Measurements from ENCODE around the gene SNX18. TPM values are rescaled to one million over a fixed set of nuclear protein-coding genes. Genes with fewer than 3 reads are reported as not detected.

The SNX18 gene
- total and polyA plus RNA-seq, 2 donors (not counting 1 experiment from before 2014, with no cell fraction given), result 10.6 to 31.6 TPM

- 84% methylated on average over 4 of the region's 5 CpGs for WGBS (ENCODE audit: insufficient coverage)
- Histone ChIP-seq H3K4me3 (ENCODE audit: control extremely low read depth in 1 of 5, extremely low read depth in 1 of 5, insufficient read depth in 1 of 5, low read depth in 2 of 5, low read length in 4 of 5) (no peak overlapping the region), H4K20me1 (ENCODE audit: control insufficient read depth, insufficient read depth, low read length, poor library complexity, severe bottlenecking) (no peaks in the 10 kb centered on the region), H3K27me3 (replicated peaks in 1 of 4; ENCODE audit: control extremely low read depth in 1 of 4, control insufficient read depth in 3 of 4, insufficient read depth in 4 of 4, low read length in 3 of 4) (no peaks in the 10 kb centered on the region), H3K4me1 (ENCODE audit: control insufficient read depth in 2 of 2, insufficient read depth in 2 of 2, low read length in 2 of 2) (no peaks in the 10 kb centered on the region), H3K9me3 (ENCODE audit: control extremely low read depth in 1 of 3, control insufficient read depth in 2 of 3, insufficient read depth in 1 of 3, low read length in 2 of 3) (no peaks in the 10 kb centered on the region), H3K27ac (ENCODE audit: low read length in 2 of 2) (no peak overlapping the region), H3K9ac (ENCODE audit: low read length) (no peak overlapping the region), H3K36me3 (replicated peaks in 1 of 2; ENCODE audit: control extremely low read depth in 1 of 2, control insufficient read depth in 1 of 2, extremely low read depth in 1 of 2, insufficient read depth in 2 of 2, low read length in 1 of 2) (no peaks in the 10 kb centered on the region), H3K4me2 (replicated peaks; ENCODE audit: low read depth, low read length, poor library complexity, severe bottlenecking) (no peak overlapping the region), H3K79me2 (ENCODE audit: control insufficient read depth, insufficient read depth, low read length) (no peaks in the 10 kb centered on the region), H2AFZ (ENCODE audit: insufficient read depth, low read depth, low read length, poor library complexity, severe bottlenecking) (no peak overlapping the region)
- Mint-ChIP-seq H3K9me3 (ENCODE audit: insufficient read depth) (no peaks in the 10 kb centered on the region), H3K4me1 (no peaks in the 10 kb centered on the region), H3K27me3 (no peaks in the 10 kb centered on the region), H3K27ac (no peak overlapping the region), H3K4me3 (no peak overlapping the region)
- DNase-seq (no peak), ATAC-seq (ENCODE audit: low read depth) (no peak)
- intact Hi-C loops (cut with micrococcal nuclease), result no loop called here
- ChIA-PET POLR2A (no interaction called here), CTCF (no interaction called here)
- TF ChIP-seq CTCF (IDR thresholded peaks at IDR 0.05), result no peak
- no peak for TF ChIP-seq EZH2 (IDR thresholded peaks at IDR 0.05; ENCODE audit: borderline replicate concordance, insufficient read depth, low read depth, low read length, poor library complexity, severe bottlenecking)
Measured at GRCh38 chr5:54570916-54571315, 53.4 kb downstream of the SNX18 start.

- Histone ChIP-seq H3K36me3 (replicated peaks in 1 of 2; ENCODE audit: control extremely low read depth in 1 of 2, control insufficient read depth in 1 of 2, extremely low read depth in 1 of 2, insufficient read depth in 2 of 2, low read length in 1 of 2) (no peaks in the 10 kb centered on the region), H3K4me1 (ENCODE audit: control insufficient read depth in 2 of 2, insufficient read depth in 2 of 2, low read length in 2 of 2) (no peaks in the 10 kb centered on the region), H3K27me3 (replicated peaks in 1 of 4; ENCODE audit: control extremely low read depth in 1 of 4, control insufficient read depth in 3 of 4, insufficient read depth in 4 of 4, low read length in 3 of 4) (no peaks in the 10 kb centered on the region), H3K4me3 (ENCODE audit: control extremely low read depth in 1 of 5, extremely low read depth in 1 of 5, insufficient read depth in 1 of 5, low read depth in 2 of 5, low read length in 4 of 5) (no peak overlapping the region), H2AFZ (ENCODE audit: insufficient read depth, low read depth, low read length, poor library complexity, severe bottlenecking) (no peak overlapping the region), H3K27ac (ENCODE audit: low read length in 2 of 2) (no peak overlapping the region), H3K79me2 (ENCODE audit: control insufficient read depth, insufficient read depth, low read length) (no peaks in the 10 kb centered on the region), H3K9ac (ENCODE audit: low read length) (no peak overlapping the region), H4K20me1 (ENCODE audit: control insufficient read depth, insufficient read depth, low read length, poor library complexity, severe bottlenecking) (no peaks in the 10 kb centered on the region), H3K4me2 (replicated peaks; ENCODE audit: low read depth, low read length, poor library complexity, severe bottlenecking) (no peak overlapping the region), H3K9me3 (ENCODE audit: control extremely low read depth in 1 of 3, control insufficient read depth in 2 of 3, insufficient read depth in 1 of 3, low read length in 2 of 3) (no peaks in the 10 kb centered on the region)
- Mint-ChIP-seq H3K27ac (no peak overlapping the region), H3K27me3 (no peaks in the 10 kb centered on the region), H3K9me3 (ENCODE audit: insufficient read depth) (no peaks in the 10 kb centered on the region), H3K4me3 (no peak overlapping the region), H3K4me1 (no peaks in the 10 kb centered on the region)
- no CpG with 5 or more reads among the region's 5 CpGs for WGBS (ENCODE audit: insufficient coverage)
- ChIA-PET CTCF (no interaction called here), POLR2A (no interaction called here)
- ATAC-seq (ENCODE audit: low read depth) (no peak), DNase-seq (no peak)
- intact Hi-C loops (cut with micrococcal nuclease), result no loop called here
- TF ChIP-seq CTCF (IDR thresholded peaks at IDR 0.05) (no peak), EZH2 (IDR thresholded peaks at IDR 0.05; ENCODE audit: borderline replicate concordance, insufficient read depth, low read depth, low read length, poor library complexity, severe bottlenecking) (no peak)
Measured at GRCh38 chr5:54571462-54571861, 53.9 kb downstream of the SNX18 start.
